ENCODE measurements around the gene MOCS3. TPM values are rescaled to one million over a fixed set of nuclear protein-coding genes. Genes with fewer than 3 reads are reported as not detected.
"Not testable (repeated sequence)": the region's sequence is repeated elsewhere in the genome, so short reads cannot be mapped to it uniquely, and the experiment has no call there.

Gene MOCS3
- total RNA-seq, 1 donor from 2014 or later: 5.6 TPM

- Histone ChIP-seq H3K4me3 (no peak overlapping the region), H3K79me2 (ENCODE audit: low read depth) (no peaks in the 10 kb centered on the region), H3K9ac (no peak overlapping the region), H3K4me2 (no peak overlapping the region), H3K36me3 (no peaks in the 10 kb centered on the region), H3F3A (ENCODE audit: low read depth) (no peaks in the 10 kb centered on the region), H4K20me1 (ENCODE audit: low read depth) (no peaks in the 10 kb centered on the region), H3K27ac (no peak overlapping the region), H3K4me1 (peaks cover 6% of the 10 kb centered on the region), H3K9me3 (ENCODE audit: low read depth) (no peaks in the 10 kb centered on the region), H3K27me3 (peaks cover 3% of the 10 kb centered on the region), H2AFZ (replicated peaks) (no peak overlapping the region)
- Mint-ChIP-seq H3K27me3 (ENCODE audit: insufficient read depth, low read depth) (peaks cover 11% of the 10 kb centered on the region), H3K36me3 (no peaks in the 10 kb centered on the region), H3K4me3 (no peak overlapping the region), H3K4me1 (peaks cover 4% of the 10 kb centered on the region), H3K27ac (no peak overlapping the region), H3K9me3 (peaks cover 4% of the 10 kb centered on the region)
- TF ChIP-seq EZH2 (IDR thresholded peaks at IDR 0.05) (no peak), EZH2phosphoT487 (IDR thresholded peaks at IDR 0.05) (no peak)
- TF ChIP-seq, protein P1, sequence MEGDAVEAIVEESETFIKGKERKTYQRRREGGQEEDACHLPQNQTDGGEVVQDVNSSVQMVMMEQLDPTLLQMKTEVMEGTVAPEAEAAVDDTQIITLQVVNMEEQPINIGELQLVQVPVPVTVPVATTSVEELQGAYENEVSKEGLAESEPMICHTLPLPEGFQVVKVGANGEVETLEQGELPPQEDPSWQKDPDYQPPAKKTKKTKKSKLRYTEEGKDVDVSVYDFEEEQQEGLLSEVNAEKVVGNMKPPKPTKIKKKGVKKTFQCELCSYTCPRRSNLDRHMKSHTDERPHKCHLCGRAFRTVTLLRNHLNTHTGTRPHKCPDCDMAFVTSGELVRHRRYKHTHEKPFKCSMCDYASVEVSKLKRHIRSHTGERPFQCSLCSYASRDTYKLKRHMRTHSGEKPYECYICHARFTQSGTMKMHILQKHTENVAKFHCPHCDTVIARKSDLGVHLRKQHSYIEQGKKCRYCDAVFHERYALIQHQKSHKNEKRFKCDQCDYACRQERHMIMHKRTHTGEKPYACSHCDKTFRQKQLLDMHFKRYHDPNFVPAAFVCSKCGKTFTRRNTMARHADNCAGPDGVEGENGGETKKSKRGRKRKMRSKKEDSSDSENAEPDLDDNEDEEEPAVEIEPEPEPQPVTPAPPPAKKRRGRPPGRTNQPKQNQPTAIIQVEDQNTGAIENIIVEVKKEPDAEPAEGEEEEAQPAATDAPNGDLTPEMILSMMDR (IDR thresholded peaks at IDR 0.05): no peak
- DNase-seq (ENCODE audit: low spot score): no peak
Measured at GRCh38 chr20:50975701-50976330, 17.2 kb downstream of the MOCS3 start.

GRCh38 chr20:50977066-50978021 lies 18.7 kb downstream of the MOCS3 start:
- no peaks in the 10 kb centered on the region for H4K20me1 ChIP-seq (ENCODE audit: low read depth)
- peaks cover 10% of the 10 kb centered on the region for H3K4me1 Mint-ChIP-seq
- peak overlapping the region; percentile 42 for H3K27ac Mint-ChIP-seq
- DNase-seq (ENCODE audit: low spot score): peak; percentile 15
- H3K4me3 ChIP-seq: no peak overlapping the region
- H3F3A ChIP-seq (ENCODE audit: low read depth): no peaks in the 10 kb centered on the region
- peaks cover 6% of the 10 kb centered on the region for H3K4me1 ChIP-seq
- no peaks in the 10 kb centered on the region for H3K36me3 Mint-ChIP-seq
- TF ChIP-seq EZH2 (IDR thresholded peaks at IDR 0.05): no peak
- TF ChIP-seq, protein P1 (IDR thresholded peaks at IDR 0.05): no peak
- TF ChIP-seq EZH2phosphoT487 (IDR thresholded peaks at IDR 0.05): no peak
- no peak overlapping the region for H3K4me3 Mint-ChIP-seq
- no peak overlapping the region for H3K9ac ChIP-seq
- H3K27me3 Mint-ChIP-seq (ENCODE audit: insufficient read depth, low read depth): peaks cover 12% of the 10 kb centered on the region
- H3K27me3 ChIP-seq: no peaks in the 10 kb centered on the region
- peaks cover 4% of the 10 kb centered on the region for H3K9me3 Mint-ChIP-seq
- no peak overlapping the region for H2AFZ ChIP-seq (replicated peaks)
- H3K27ac ChIP-seq: no peak overlapping the region
- H3K4me2 ChIP-seq: no peak overlapping the region
- H3K9me3 ChIP-seq (ENCODE audit: low read depth): no peaks in the 10 kb centered on the region
- H3K36me3 ChIP-seq: no peaks in the 10 kb centered on the region
- no peaks in the 10 kb centered on the region for H3K79me2 ChIP-seq (ENCODE audit: low read depth)

DNA sequence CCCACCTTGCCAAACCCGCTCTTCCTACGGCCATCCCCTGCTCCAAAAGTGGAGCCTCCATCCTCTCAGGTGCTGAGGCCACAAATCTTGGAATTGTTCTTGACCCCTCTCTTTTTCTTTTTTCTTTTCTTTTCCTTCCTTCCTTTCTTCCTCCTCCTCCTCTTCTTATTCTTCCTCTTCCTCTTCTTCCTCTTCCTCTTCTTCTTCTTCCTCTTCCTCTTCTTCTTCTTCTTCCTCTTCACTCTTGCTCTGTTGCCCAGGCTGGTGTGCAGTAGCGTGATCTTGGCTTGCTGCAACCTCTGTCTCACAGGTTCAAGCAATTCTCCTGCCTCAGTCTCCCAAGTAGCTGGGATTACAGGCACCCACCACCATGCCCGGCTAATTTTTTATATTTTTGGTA lies 19.9 kb downstream of the MOCS3 start:
- not testable (repeated sequence) for H3K9me3 Mint-ChIP-seq; H3K4me3 Mint-ChIP-seq; H3K9me3 ChIP-seq (ENCODE audit: low read depth); H3K27ac ChIP-seq; H3K4me2 ChIP-seq; H3K36me3 ChIP-seq; H3K27me3 ChIP-seq; H3K79me2 ChIP-seq (ENCODE audit: low read depth); H3K4me3 ChIP-seq; H3K9ac ChIP-seq; H2AFZ ChIP-seq (replicated peaks); H3K36me3 Mint-ChIP-seq; H3K4me1 Mint-ChIP-seq; H3K27ac Mint-ChIP-seq; H4K20me1 ChIP-seq (ENCODE audit: low read depth); DNase-seq (ENCODE audit: low spot score); H3K4me1 ChIP-seq; H3F3A ChIP-seq (ENCODE audit: low read depth)
- H3K27me3 Mint-ChIP-seq (ENCODE audit: insufficient read depth, low read depth): peaks cover 10% of the 10 kb centered on the region

Data from neural progenitor cell (in vitro differentiated cells).